DLD1 (cell line): ENCODE results near the gene CAMK1.
"Not testable (repeated sequence)": the region's sequence is repeated elsewhere in the genome, so short reads cannot be mapped to it uniquely, and the experiment has no call there.

ENCODE experiments used
- in situ Hi-C: cut with HindIII; loops from 2 replicates; pipeline ENCODE4 v1.10.0; 2017; ENCODE audit warnings: low sequenced_read_pairs

CAMK1 gene

GRCh38 chr3:9778143-9779074 lies 8.7 kb upstream of the CAMK1 start:
- in situ Hi-C loops, result no loop called here

- in situ Hi-C loops, result no loop called here
Measured at GRCh38 chr3:9777694-9778021, 7.9 kb upstream of the CAMK1 start.

DNA sequence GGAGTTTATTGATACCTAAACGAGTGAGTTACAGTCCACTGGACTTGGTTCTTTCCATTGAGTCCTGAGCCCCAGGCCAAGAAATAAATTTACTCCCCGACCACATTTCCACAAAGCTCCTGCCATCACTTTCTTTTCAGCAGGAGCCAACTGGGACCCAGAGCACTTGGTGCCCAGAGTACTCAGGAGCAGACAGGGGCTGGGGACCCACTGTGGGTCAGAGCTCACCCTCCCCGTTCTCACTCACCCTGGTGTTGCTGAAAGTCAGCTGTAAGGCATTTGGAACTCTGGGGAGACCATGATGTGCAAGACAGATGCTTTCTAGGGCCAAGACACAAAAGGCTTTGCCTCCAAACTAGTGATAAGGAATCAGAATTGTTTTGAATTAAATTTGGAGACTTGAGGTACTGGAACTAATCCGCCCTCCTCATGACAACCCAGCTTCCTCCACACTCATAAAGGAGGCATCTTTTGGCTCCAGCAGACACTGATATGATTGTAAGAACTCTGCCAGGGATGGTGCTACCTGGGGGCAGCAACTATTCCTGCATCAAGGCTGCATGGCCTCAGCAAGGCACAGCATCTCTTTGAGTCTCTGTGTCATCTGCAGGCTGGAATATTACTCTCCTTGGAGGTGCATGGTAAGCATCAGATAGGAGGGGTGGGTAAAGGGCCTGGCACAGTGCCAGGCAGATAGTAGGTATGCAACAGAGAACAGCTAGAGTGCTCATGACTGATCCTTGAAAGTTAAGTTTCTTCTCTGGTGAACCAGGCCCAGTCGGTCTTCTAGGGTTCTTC lies 7.3 kb upstream of the CAMK1 start:
- in situ Hi-C loops, result no loop called here

DNA sequence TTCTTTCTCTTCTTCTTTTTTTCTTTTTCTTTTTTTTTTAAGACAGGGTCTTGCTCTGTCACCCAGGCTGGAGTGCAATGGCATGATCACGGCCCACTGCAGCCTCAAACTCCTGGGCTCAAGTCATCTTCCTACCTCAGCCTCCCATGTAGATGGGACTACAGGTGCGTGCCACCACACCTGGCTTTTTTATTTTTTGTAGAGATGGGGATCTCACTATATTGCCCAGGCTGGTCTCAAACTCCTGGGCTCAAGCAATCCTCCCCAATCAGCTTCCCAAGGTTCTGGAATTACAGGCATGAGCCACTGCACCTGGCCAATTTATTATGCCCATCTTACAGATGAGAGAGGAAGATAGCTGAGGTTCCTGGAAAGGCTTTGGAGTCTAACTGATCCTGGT lies 1.3 kb upstream of the CAMK1 start:
- in situ Hi-C loops, result not testable (repeated sequence)

DNA sequence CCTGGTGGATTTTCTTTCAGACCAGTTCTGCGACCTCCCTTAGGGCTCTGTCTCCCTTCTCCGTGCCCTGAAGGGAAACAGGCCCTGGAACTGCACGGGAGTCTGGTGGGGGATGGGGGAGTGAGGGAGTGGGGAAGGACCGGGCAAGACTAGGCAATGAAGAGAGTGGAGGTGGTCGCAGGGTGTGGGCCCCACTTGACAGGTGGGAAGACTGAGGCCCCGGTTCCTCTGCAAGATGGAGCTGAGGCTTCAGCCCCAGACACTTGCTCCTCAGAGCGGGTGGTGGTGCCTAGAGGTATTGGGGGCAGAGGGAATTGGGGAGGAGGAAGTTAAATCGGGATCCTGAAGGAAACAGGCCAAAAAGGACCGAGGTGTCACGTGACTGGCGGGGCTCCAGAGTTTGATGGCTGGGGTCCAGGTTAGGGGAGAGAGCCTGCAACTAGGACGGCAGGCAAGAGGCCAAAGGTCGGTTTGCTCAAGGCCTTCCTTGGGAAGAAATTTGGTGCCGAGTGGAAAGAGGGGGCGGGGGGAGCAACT lies 597 bp upstream of the CAMK1 start:
- in situ Hi-C loops, result no loop called here

DNA sequence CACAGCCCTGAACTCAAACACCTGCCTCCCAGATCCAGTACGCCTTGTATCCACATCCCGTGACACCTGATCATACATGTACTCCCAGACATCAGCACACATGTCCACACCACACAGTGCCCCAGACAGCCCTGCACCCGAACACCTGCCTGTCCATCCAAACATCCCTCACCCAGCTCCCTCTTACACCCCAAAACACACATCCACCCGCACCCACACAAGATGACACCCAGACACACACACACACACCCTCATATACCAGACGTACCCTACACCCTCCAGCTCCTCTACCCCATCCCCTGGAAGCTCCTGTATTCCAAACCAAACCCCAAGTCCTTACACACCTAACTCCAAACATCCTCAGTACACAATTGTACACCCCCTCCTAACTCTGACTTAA lies 735 bp downstream of the CAMK1 start:
- in situ Hi-C loops, result no loop called here

- in situ Hi-C loops, result no loop called here
Measured at GRCh38 chr3:9768141-9768775, 1.5 kb downstream of the CAMK1 start.

GRCh38 chr3:9767418-9767817 lies 2.3 kb downstream of the CAMK1 start:
- in situ Hi-C loops, result no loop called here

- in situ Hi-C loops, result no loop called here
Measured at GRCh38 chr3:9765865-9766264, 3.9 kb downstream of the CAMK1 start.

DNA sequence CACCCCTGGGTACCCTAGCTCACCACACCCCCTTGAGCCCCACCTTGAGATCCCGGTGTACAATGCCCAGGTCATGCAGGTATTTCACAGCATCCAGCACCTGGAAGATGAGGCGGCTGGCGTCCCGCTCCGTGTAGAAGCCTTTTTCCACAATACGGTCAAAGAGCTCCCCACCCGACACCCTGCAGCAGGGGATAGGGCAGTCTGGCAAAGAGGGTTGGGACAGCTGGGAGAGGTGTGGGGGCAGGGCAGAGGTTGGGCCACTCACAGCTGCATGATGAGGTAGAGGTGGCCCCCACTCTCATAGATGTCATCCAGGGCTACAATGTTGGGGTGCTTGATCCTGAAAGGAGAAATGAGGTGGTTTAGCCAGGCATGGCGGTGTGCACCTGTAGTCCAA lies 6.9 kb downstream of the CAMK1 start:
- in situ Hi-C loops, result no loop called here

GRCh38 chr3:9761919-9762318 lies 7.8 kb downstream of the CAMK1 start:
- in situ Hi-C loops, result no loop called here

DNA sequence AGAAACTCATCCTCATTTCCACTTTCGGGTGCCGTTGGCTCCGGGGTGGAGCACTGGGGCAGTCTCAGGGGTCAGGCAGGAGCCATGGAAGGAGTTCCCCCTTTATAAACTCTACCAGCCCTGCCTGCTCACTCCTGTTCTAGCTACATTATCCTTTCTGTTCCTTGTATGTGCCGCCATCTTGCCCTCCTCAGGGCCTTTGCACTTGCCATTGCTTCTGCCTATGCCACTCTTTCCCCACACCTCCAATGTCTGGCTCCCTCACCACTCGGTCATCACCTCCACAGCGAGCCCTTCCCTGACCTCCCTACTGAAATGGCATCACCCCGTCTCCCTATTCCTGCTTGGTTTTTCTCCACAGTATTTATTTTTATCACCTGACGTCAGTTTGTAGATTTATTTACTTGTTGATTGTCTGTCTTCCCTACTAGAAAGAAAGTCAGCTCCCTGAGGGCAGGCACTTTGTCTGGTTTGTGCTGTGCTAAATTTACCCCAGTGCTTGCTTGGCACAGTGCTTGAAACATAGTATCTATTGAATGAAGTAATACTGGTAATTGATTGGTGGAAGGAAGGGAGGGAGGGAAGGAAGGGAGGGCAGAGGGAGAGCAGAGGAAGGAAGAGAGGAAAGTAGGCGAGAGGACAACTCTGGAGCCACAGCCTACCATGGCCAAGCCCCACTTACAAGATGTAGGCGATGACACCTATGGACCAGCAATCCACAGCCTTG lies 8.8 kb downstream of the CAMK1 start:
- in situ Hi-C loops, result no loop called here

GRCh38 chr3:9757427-9757826 lies 12.3 kb downstream of the CAMK1 start:
- in situ Hi-C loops, result no loop called here

DNA sequence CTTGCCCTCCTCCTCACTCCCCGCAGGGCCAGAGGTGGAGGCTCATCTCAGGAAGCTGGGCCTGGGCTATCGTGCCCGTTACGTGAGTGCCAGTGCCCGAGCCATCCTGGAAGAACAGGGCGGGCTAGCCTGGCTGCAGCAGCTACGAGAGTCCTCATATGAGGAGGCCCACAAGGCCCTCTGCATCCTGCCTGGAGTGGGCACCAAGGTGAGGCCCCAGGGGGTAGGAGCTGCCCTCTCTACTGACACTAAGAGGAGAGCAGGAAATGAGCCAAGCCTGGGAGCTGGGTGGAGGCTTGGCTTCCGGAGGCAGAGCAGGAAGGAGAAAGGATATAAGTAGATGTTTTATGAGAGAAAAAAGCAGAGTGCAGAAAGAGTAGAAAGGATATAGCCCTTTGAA lies 15.1 kb downstream of the CAMK1 start:
- in situ Hi-C loops, result no loop called here

- in situ Hi-C loops, result no loop called here
Measured at GRCh38 chr3:9750556-9751411, 19.0 kb downstream of the CAMK1 start.

DNA sequence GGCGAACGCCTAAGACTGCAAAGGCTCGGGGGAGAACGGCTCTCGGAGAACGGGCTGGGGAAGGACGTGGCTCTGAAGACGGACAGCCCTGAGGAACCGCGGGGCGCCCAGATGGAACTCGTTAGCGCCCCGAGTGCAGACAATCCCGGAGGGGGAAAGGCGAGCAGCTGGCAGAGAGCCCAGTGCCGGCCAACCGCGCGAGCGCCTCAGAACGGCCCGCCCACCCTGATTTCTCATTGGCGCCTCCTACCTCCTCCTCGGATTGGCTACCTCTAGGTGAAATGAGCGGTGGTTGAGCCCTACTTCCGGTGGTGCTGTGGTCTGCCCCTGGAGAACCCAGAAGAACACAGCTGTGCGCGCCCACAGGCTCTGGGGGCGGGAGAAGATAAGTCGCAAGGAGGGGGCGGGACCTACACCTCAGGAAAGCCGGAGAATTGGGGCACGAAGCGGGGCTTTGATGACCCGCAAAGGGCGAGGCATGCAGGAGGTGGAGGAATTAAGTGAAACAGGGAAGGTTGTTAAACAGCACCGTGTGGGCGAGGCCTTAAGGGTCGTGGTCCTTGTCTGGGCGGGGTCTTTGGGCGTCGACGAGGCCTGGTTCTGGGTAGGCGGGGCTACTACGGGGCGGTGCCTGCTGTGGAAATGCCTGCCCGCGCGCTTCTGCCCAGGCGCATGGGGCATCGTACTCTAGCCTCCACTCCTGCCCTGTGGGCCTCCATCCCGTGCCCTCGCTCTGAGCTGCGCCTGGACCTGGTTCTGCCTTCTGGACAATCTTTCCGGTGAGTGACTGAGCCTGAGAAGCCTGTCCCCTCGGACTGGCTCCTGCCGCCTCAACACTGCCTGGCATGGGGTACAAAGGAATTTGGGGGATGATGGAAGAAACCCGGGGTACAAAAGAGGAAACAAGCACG lies 19.8 kb downstream of the CAMK1 start, which contains the start of gene OGG1:
Gene OGG1, plus strand, starts transcription at position 308 of the 911 bp plus-strand sequence. Its CDS starts 335 bp downstream, at position 643.
- in situ Hi-C loops, result no loop called here

DNA sequence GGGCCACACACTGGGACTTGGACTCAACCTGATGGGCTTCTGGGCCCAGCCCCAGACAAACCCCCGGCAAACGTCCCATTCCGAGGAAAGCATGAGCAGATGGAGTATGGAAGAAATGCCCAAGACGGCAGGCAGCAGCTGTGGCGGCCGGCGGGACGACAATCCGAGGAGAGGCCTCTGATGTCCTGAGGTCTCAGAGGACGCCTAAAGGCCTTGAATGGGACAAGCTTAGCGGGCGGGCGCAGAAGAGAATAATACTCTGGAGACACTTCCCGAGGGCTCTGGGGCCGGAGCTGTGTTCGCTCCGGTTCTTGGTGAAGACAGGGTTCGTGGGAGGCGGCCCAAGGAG lies 20.5 kb downstream of the CAMK1 start:
- in situ Hi-C loops, result no loop called here

DNA sequence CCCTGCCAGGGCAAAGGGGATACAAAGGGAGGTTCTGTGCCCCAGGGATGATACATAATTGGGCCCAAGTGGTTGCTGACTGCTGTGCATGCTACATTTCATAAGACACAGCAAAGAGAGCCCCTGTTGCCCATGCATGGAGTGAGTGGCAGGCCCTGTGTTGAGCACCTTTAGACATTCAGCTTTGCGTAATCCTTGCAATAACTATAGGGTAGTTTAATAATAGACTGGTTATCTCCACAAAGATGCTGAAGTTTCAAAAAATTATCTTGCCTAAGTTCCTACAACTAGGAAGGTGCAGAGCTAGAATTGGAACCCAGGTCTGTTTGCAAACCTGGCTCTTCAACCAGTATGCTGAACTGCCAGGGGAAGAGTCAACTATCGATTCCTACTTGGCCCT lies 21.7 kb downstream of the CAMK1 start:
- in situ Hi-C loops, result no loop called here

- in situ Hi-C loops, result no loop called here
Measured at GRCh38 chr3:9747267-9747666, 22.5 kb downstream of the CAMK1 start.
